Loucy (cell line): ENCODE data around the gene TLE2.

Experiments used
- EZH2phosphoT487 ChIP-seq: fragments of 200-600 bp; IDR thresholded peaks from 2 replicates; pipeline ENCODE4 v1.6.1; 2018; ENCODE audit warnings: antibody characterized with exemption, mild to moderate bottlenecking, moderate library complexity, borderline replicate concordance
- TF ChIP-seq, protein P1 (sequence below): fragments of 200-600 bp; sonication (generic); conservative IDR thresholded peaks from 2 replicates; pipeline ENCODE4 v1.5.1; 2014; ENCODE audit warnings: mild to moderate bottlenecking, antibody characterized with exemption, low read length

DNA sequence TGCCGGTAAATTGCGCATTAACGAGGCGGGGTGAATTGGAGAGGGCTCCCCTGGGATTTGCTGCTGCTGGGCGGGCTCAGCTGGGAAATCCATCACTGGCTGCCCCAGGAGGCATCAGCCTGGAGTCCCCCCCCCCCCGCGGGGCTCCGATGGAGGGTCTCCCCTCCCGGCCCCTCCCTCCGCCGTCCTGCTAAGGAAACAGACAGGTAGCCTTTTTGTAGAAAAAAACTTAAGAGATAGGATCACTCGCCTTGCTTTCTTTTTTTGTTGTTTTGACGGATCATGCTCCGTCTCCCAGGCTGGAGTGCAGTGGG lies 44.9 kb downstream of the TLE2 start:
- TF ChIP-seq, protein P1, sequence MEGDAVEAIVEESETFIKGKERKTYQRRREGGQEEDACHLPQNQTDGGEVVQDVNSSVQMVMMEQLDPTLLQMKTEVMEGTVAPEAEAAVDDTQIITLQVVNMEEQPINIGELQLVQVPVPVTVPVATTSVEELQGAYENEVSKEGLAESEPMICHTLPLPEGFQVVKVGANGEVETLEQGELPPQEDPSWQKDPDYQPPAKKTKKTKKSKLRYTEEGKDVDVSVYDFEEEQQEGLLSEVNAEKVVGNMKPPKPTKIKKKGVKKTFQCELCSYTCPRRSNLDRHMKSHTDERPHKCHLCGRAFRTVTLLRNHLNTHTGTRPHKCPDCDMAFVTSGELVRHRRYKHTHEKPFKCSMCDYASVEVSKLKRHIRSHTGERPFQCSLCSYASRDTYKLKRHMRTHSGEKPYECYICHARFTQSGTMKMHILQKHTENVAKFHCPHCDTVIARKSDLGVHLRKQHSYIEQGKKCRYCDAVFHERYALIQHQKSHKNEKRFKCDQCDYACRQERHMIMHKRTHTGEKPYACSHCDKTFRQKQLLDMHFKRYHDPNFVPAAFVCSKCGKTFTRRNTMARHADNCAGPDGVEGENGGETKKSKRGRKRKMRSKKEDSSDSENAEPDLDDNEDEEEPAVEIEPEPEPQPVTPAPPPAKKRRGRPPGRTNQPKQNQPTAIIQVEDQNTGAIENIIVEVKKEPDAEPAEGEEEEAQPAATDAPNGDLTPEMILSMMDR: no peak
- TF ChIP-seq EZH2phosphoT487: no peak
